Right renal pelvis (tissue), 4 donors: ENCODE measurements around the gene ASCL2. TPM values are rescaled to one million over a fixed set of nuclear protein-coding genes. Genes with fewer than 3 reads are reported as not detected.
"Not testable (repeated sequence)": the region's sequence is repeated elsewhere in the genome, so short reads cannot be mapped to it uniquely, and the experiment has no call there.

Experiments used
- DNase-seq, 4 donors: peaks; one replicate each; pipeline ENCODE4 v3.0.0-alpha.2; 2013; ENCODE audit warnings: low read depth in 4 of 4, low spot score in 3 of 4, missing footprints in 1 of 4
- polyA plus RNA-seq, 4 donors: library from polyadenylated mRNA; unstranded; fragments of 120-200 nt; gene quantifications; one replicate each; pipeline ENCODE4 v1.2.1, GENCODE V29; 2013; ENCODE audit not compliant: insufficient read length in 4 of 4

The ASCL2 gene
- polyA plus RNA-seq, 4 donors: 2.6 to 4.5 (median 3.3) TPM

- no peak for DNase-seq
Observed at GRCh38 chr11:2298795-2299761, 28.7 kb upstream of the ASCL2 start.

DNA sequence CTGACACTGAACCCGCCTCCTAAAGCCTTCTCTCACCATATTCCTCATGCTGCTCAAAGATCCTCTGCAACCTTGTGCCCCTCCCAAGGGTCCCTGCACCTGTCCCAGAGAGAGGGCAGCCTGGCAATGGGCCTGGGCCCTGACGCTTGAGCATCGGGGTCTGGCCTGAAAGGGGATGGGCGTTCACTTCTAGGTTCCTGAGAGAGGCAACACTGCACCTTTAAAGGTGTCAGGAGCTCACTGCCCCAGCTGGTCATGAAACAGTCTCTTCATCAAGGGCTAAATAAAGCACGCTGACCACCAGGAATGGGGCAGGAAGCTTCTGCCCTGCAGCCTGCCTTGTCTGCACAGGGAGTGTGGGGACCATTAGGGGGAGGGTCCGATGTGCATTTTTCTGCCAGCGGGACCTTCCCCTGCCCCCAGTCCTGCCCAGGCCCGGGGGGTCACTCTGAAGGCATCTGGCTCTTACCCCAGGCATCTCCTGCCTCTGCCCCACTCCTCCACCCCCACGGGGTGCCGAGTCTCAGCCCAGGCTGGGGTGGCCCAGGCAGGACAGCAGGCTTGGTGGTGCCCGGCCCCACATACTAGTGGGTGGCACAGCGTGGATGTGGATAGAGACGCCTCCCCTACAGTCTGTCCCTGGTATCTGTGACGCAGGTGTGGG is 27.9 kb upstream of the ASCL2 start:
- DNase-seq: no peak

DNA sequence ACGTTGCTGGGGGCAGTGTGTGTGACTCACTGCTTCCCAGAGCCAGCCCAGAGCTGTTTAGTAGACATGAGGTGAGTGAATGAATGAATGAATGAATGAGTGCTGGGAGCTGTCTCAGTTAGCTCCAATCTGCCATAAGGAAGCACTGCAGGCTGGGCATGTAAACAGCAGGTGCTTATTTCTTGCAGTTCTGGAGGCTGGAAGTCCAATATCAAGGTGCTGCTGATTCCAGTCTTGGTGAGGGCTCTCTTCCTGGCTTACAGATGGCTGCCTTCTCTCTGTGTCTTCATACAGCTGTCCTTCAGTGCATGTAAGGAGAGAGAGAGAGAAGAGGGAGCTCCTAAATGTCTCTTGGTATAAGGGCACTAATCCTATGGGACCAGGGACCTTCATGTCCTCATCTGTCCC is 27.2 kb upstream of the ASCL2 start:
- no peak for DNase-seq

- DNase-seq: no peak
Observed at GRCh38 chr11:2296913-2297622, 26.7 kb upstream of the ASCL2 start.

- no peak for DNase-seq
Observed at GRCh38 chr11:2295971-2296912, 25.9 kb upstream of the ASCL2 start.

DNA sequence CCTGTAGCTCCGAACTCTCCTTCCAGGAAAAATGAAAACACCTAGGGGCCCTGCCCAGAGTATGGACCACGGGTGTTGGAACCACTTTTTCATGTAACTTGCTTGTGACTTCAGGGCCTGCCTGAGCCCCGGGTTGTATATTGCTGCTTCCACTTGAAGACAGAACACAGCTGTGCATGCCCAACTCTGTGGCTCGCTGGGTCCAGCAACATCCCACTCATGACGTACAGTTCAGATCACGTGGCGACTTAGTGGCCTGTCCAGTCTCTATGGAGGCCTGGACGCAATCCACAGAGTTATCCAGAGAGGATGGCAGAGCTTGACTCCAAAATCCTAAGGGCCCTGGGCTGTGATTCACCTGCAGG is 24.5 kb upstream of the ASCL2 start:
- DNase-seq: no peak

DNA sequence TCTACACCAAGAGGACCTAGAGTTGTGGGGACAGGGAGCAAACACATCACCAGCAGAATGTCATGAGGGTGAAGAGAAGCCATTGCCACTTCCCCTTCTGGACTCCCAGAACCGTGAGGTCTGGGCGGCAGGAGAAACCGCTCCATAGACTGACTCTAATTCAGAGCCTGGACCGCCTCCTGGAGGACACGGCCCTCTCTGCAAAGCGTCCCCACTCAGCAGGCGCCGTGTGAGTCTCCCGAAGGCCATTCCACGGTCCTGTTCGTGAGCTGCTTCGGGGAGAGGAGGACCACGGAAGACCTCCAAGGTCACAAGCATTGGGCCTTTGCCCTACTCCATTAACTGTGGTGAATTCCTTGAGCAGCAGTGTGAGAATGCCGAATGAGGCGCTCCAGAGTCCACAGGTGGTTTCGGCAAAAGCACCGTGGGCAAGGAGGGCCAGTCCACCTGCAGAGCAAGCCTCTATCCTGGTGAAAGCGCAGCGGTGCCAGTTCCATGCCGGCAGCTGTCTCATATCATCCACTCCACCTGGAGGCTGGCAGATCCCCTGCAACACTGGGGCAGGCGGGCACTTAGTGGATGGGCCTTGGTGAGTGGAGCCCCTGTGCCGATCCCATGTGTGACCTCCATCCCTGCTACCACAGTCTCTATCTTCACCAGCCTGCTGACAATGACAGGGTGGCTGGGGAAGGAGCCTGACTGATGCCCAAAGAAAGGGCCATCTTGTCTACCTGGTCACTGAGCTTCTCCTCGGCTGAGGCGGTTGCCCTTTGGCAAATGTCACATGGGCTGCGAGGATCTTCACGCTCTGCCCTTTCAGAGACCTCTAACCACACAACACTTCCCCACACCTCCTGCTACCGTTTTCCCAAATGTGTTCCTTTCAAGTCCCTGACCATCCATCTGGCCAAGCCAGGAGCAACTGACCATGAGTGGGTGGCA is 23.9 kb upstream of the ASCL2 start:
- no peak for DNase-seq

DNA sequence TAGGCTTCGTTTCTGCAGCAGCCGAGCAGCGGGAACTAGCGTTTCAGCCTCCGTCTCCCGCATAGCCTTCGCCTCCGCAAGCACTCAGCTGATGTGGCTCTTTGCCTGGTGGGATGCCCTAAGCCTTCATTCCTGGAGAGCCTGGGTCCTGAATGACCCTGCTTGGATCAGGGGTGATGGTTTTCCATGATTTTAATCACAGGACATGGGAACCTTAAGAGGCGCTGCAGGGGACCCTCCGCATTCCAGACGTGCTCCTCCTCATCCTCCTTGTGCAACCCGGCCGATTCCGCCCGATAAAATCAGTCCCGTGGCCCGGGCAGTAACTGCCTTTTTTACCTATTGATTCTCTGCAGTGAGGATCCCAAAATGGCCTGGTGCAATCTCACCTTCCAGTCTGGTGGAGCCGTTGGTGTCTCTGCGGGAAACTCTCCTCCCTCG is 23.2 kb upstream of the ASCL2 start:
- DNase-seq: no peak

- no peak for DNase-seq
Observed at GRCh38 chr11:2290351-2290841, 20.0 kb upstream of the ASCL2 start.

- DNase-seq: no peak
Observed at GRCh38 chr11:2289859-2290258, 19.5 kb upstream of the ASCL2 start.

GRCh38 chr11:2289350-2289749 is 19.0 kb upstream of the ASCL2 start:
- DNase-seq: no peak

- DNase-seq: no peak
Observed at GRCh38 chr11:2287091-2287490, 16.7 kb upstream of the ASCL2 start.

GRCh38 chr11:2286350-2286749 is 16.0 kb upstream of the ASCL2 start:
- not testable (repeated sequence) for DNase-seq

DNA sequence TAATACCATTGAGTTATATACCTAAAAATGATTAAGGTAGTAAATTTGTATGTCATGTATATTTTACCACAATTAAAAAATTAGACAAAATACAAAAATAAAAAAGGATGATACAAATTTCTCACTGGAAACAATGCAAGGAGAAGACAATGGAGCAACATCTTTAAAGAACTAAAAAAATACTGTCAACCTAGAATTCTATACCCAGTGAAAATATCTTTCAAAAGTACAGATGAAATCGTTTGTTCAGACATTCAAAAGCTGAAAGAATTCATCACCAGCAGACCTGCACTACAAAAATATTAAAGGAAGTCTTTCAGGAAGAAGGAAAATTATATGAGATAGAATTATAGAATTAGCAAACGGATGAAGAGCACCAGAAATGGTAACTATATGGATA is 9.8 kb upstream of the ASCL2 start:
- DNase-seq: no peak

DNA sequence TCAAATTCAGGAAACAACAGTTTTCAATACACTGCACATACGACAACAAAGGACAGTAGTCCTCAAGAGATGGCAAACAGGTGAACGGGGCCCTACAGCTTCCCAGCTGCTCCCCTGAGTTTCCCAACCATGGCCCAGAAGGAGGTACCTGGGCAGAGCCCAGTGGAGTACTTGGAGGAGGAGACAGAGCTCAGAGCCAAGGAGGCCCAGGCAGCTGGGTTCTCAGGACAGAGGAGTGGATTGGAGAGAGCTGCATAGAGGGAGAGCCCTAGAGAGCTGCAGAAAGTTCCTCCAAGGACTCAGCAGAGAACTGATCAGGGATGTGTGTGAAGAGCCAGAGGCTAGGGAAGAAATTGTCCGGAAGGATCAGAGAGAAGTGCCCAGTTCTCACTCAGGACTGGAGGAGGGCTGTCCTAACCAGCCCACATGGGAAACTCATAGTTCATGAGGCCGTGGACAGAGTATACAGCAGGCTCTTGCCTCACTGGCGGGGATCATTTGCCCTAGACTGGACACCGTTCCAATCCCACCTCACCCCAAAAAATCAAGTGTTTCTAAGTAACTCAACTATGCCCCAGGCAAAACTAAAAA is 7.6 kb upstream of the ASCL2 start:
- no peak for DNase-seq

- DNase-seq: no peak
Observed at GRCh38 chr11:2277008-2277346, 6.6 kb upstream of the ASCL2 start.

DNA sequence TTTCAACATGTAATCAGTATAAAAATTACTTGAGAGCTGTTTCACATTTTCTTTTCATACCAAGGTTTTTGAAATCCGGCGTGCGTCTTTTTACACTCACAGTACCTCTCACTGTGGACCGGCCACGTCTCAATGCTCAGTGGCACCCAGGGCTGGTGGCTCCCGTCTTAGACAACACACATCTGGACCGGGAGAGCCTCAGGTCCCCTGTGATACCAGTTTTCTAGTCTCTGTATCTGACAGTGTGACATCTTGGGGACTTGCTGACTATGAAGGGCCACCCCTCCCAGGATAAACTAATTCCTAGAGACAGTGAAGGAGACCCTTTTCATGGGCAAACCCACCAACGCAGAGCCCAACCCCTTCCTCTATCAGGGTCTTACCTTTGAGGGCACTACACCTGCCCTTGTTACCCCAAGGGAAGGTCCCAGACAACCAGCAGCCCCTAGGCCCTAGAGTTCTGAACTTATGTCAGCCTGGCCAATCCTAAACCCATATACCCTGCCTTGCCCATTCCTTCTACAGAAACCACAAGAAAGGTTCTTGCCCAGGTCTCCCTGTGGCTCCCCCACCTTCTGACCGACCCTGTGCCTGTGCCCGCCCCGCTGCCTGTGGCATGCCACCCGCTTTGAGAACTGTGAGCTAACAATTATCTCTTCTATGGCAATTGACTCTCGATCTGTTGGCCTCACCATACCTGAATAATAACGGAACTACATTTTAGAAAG is 6.1 kb upstream of the ASCL2 start:
- no peak for DNase-seq
